ENCODE results near the gene KNOP1.

KNOP1 gene

GRCh38 chr16:19701091-19701490, 16.9 kb downstream of the KNOP1 start:
- no peak for DNase-seq (ENCODE audit: low read depth)
- H3K4me3 ChIP-seq (ENCODE audit: low read depth, low read length), result no peak overlapping the region
- TF ChIP-seq CTCF (IDR thresholded peaks at IDR 0.05; ENCODE audit: low read depth, low read length, missing control alignments), result no peak

- TF ChIP-seq CTCF (IDR thresholded peaks at IDR 0.05; ENCODE audit: low read depth, low read length, missing control alignments), result no peak
- DNase-seq (ENCODE audit: low read depth), result no peak
- no peak overlapping the region for H3K4me3 ChIP-seq (ENCODE audit: low read depth, low read length)
Observed at GRCh38 chr16:19700319-19700781, 17.7 kb downstream of the KNOP1 start.

- DNase-seq (ENCODE audit: low read depth), result no peak
- H3K4me3 ChIP-seq (ENCODE audit: low read depth, low read length), result no peak overlapping the region
- no peak for TF ChIP-seq CTCF (IDR thresholded peaks at IDR 0.05; ENCODE audit: low read depth, low read length, missing control alignments)
Observed at GRCh38 chr16:19699472-19699871, 18.6 kb downstream of the KNOP1 start.

- H3K4me3 ChIP-seq (ENCODE audit: low read depth, low read length), result no peak overlapping the region
- TF ChIP-seq CTCF (IDR thresholded peaks at IDR 0.05; ENCODE audit: low read depth, low read length, missing control alignments), result no peak
- DNase-seq (ENCODE audit: low read depth), result no peak
Observed at GRCh38 chr16:19698480-19699465, 19.3 kb downstream of the KNOP1 start.

GRCh38 chr16:19697756-19698318, 20.2 kb downstream of the KNOP1 start:
- TF ChIP-seq CTCF (IDR thresholded peaks at IDR 0.05; ENCODE audit: low read depth, low read length, missing control alignments), result no peak
- no peak overlapping the region for H3K4me3 ChIP-seq (ENCODE audit: low read depth, low read length)
- DNase-seq (ENCODE audit: low read depth), result no peak

GRCh38 chr16:19696961-19697360, 21.1 kb downstream of the KNOP1 start:
- H3K4me3 ChIP-seq (ENCODE audit: low read depth, low read length), result no peak overlapping the region
- no peak for DNase-seq (ENCODE audit: low read depth)
- TF ChIP-seq CTCF (IDR thresholded peaks at IDR 0.05; ENCODE audit: low read depth, low read length, missing control alignments), result no peak

All from GM12864 (cell line).